ENCODE measurements around the gene AR. TPM values are rescaled to one million over a fixed set of nuclear protein-coding genes. Genes with fewer than 3 reads are reported as not detected.

Gene AR
- polyA plus RNA-seq, 1 donor from 2014 or later, result 1.1 TPM

DNA sequence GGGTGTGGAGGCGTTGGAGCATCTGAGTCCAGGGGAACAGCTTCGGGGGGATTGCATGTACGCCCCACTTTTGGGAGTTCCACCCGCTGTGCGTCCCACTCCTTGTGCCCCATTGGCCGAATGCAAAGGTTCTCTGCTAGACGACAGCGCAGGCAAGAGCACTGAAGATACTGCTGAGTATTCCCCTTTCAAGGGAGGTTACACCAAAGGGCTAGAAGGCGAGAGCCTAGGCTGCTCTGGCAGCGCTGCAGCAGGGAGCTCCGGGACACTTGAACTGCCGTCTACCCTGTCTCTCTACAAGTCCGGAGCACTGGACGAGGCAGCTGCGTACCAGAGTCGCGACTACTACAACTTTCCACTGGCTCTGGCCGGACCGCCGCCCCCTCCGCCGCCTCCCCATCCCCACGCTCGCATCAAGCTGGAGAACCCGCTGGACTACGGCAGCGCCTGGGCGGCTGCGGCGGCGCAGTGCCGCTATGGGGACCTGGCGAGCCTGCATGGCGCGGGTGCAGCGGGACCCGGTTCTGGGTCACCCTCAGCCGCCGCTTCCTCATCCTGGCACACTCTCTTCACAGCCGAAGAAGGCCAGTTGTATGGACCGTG lies 2.2 kb downstream of the AR start:
- Histone ChIP-seq H2AFZ (ENCODE audit: low read depth, low read length) (no peak overlapping the region), H3K79me2 (replicated peaks; ENCODE audit: insufficient read depth, low read length) (no peaks in the 10 kb centered on the region), H3F3A (ENCODE audit: insufficient read depth, low read length, poor library complexity, severe bottlenecking) (no peaks in the 10 kb centered on the region), H4K20me1 (ENCODE audit: insufficient read depth) (no peaks in the 10 kb centered on the region), H3K9me2 (ENCODE audit: insufficient read depth, low read length) (no peaks in the 10 kb centered on the region), H3K4me3 (ENCODE audit: low read length) (peak overlapping the region; percentile 74), H3K4me2 (ENCODE audit: low read length) (no peak overlapping the region), H3K27ac (ENCODE audit: low read length) (no peak overlapping the region), H3K27me3 (ENCODE audit: insufficient read depth, low read depth, low read length) (peaks cover 6% of the 10 kb centered on the region), H3K9me3 (ENCODE audit: low read length) (no peaks in the 10 kb centered on the region), H3K36me3 (ENCODE audit: insufficient read depth, low read length) (no peaks in the 10 kb centered on the region), H3K9ac (ENCODE audit: low read length) (peak overlapping the region; percentile 50)
- TF ChIP-seq SMC3 (conservative IDR thresholded peaks at IDR 0.05; ENCODE audit: poor library complexity) (no peak), TAF1 (IDR thresholded peaks at IDR 0.05; ENCODE audit: low read depth) (no peak), MXI1 (conservative IDR thresholded peaks at IDR 0.05; ENCODE audit: poor library complexity, severe bottlenecking) (no peak), RAD21 (conservative IDR thresholded peaks at IDR 0.05) (no peak), POLR2AphosphoS5 (IDR thresholded peaks at IDR 0.05) (no peak), EZH2 (IDR thresholded peaks at IDR 0.05; ENCODE audit: borderline replicate concordance, insufficient read depth, low read length, poor library complexity, severe bottlenecking) (no peak), EP300 (conservative IDR thresholded peaks at IDR 0.05; ENCODE audit: poor library complexity, severe bottlenecking) (no peak)
- TF ChIP-seq, protein P1, sequence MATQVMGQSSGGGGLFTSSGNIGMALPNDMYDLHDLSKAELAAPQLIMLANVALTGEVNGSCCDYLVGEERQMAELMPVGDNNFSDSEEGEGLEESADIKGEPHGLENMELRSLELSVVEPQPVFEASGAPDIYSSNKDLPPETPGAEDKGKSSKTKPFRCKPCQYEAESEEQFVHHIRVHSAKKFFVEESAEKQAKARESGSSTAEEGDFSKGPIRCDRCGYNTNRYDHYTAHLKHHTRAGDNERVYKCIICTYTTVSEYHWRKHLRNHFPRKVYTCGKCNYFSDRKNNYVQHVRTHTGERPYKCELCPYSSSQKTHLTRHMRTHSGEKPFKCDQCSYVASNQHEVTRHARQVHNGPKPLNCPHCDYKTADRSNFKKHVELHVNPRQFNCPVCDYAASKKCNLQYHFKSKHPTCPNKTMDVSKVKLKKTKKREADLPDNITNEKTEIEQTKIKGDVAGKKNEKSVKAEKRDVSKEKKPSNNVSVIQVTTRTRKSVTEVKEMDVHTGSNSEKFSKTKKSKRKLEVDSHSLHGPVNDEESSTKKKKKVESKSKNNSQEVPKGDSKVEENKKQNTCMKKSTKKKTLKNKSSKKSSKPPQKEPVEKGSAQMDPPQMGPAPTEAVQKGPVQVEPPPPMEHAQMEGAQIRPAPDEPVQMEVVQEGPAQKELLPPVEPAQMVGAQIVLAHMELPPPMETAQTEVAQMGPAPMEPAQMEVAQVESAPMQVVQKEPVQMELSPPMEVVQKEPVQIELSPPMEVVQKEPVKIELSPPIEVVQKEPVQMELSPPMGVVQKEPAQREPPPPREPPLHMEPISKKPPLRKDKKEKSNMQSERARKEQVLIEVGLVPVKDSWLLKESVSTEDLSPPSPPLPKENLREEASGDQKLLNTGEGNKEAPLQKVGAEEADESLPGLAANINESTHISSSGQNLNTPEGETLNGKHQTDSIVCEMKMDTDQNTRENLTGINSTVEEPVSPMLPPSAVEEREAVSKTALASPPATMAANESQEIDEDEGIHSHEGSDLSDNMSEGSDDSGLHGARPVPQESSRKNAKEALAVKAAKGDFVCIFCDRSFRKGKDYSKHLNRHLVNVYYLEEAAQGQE (IDR thresholded peaks at IDR 0.05; ENCODE audit: borderline replicate concordance), result no peak
- TF ChIP-seq, protein P2, sequence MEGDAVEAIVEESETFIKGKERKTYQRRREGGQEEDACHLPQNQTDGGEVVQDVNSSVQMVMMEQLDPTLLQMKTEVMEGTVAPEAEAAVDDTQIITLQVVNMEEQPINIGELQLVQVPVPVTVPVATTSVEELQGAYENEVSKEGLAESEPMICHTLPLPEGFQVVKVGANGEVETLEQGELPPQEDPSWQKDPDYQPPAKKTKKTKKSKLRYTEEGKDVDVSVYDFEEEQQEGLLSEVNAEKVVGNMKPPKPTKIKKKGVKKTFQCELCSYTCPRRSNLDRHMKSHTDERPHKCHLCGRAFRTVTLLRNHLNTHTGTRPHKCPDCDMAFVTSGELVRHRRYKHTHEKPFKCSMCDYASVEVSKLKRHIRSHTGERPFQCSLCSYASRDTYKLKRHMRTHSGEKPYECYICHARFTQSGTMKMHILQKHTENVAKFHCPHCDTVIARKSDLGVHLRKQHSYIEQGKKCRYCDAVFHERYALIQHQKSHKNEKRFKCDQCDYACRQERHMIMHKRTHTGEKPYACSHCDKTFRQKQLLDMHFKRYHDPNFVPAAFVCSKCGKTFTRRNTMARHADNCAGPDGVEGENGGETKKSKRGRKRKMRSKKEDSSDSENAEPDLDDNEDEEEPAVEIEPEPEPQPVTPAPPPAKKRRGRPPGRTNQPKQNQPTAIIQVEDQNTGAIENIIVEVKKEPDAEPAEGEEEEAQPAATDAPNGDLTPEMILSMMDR (IDR thresholded peaks at IDR 0.05; ENCODE audit: poor library complexity, severe bottlenecking), result no peak

DNA sequence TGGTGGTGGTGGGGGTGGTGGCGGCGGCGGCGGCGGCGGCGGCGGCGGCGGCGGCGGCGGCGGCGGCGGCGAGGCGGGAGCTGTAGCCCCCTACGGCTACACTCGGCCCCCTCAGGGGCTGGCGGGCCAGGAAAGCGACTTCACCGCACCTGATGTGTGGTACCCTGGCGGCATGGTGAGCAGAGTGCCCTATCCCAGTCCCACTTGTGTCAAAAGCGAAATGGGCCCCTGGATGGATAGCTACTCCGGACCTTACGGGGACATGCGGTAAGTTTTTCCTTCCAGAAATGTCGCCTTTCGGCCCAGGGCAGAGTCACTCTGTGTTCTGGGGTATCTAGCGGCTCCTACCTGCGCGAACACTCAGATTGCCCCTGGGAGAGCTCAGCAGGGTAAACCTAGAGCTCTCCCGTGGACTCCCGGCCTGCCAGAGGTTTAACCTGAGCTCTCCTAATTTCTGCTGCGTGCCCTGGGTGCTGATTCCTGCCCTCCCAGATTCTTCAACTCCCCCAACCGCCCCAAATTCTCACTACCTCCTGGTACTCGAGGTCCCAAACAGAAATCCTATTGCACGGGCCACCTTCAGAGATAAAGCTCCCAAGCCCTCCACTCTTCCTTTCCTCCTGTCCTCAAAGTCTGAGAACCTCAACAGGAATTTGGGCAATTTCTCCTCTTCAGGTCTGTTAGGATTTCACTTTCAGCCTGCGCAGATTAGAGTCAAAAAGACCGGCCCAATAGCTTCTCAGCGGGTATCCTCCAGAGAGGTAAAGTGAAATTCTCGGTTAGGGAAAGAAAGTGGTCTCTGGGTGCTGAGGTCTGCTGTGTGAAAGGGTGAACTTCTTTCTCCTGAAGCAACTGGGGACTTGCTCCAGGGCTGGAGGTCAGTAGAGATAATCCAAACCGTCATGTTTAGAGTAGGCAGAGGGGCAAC lies 2.9 kb downstream of the AR start:
- Histone ChIP-seq H3K9me3 (ENCODE audit: low read length) (no peaks in the 10 kb centered on the region), H3K9ac (ENCODE audit: low read length) (peak overlapping the region; percentile 49), H3K27ac (ENCODE audit: low read length) (no peak overlapping the region), H3K79me2 (replicated peaks; ENCODE audit: insufficient read depth, low read length) (no peaks in the 10 kb centered on the region), H3F3A (ENCODE audit: insufficient read depth, low read length, poor library complexity, severe bottlenecking) (no peaks in the 10 kb centered on the region), H4K20me1 (ENCODE audit: insufficient read depth) (no peaks in the 10 kb centered on the region), H3K9me2 (ENCODE audit: insufficient read depth, low read length) (no peaks in the 10 kb centered on the region), H3K27me3 (ENCODE audit: insufficient read depth, low read depth, low read length) (peaks cover 6% of the 10 kb centered on the region), H3K4me3 (ENCODE audit: low read length) (peak overlapping the region; percentile 74), H2AFZ (ENCODE audit: low read depth, low read length) (no peak overlapping the region), H3K4me2 (ENCODE audit: low read length) (peak overlapping the region; percentile 30), H3K36me3 (ENCODE audit: insufficient read depth, low read length) (no peaks in the 10 kb centered on the region)
- TF ChIP-seq POLR2AphosphoS5 (IDR thresholded peaks at IDR 0.05), result no peak
- TF ChIP-seq, protein P2 (IDR thresholded peaks at IDR 0.05; ENCODE audit: poor library complexity, severe bottlenecking), result no peak
- TF ChIP-seq EZH2 (IDR thresholded peaks at IDR 0.05; ENCODE audit: borderline replicate concordance, insufficient read depth, low read length, poor library complexity, severe bottlenecking), result no peak
- TF ChIP-seq EP300 (conservative IDR thresholded peaks at IDR 0.05; ENCODE audit: poor library complexity, severe bottlenecking), result no peak
- TF ChIP-seq, protein P1 (IDR thresholded peaks at IDR 0.05; ENCODE audit: borderline replicate concordance), result no peak
- no peak for TF ChIP-seq SMC3 (conservative IDR thresholded peaks at IDR 0.05; ENCODE audit: poor library complexity)
- TF ChIP-seq RAD21 (conservative IDR thresholded peaks at IDR 0.05), result no peak
- TF ChIP-seq TAF1 (IDR thresholded peaks at IDR 0.05; ENCODE audit: low read depth), result no peak

Data from neural cell (in vitro differentiated cells).